Stimulated activated CD4-positive, alpha-beta T cell treated with anti-CD3 and anti-CD28 coated beads, Interleukin-12 subunit alpha, Interleukin-12 subunit beta, amount 100 ng/mL, for 4 hours (primary cell): ENCODE measurements around the gene POMZP3.
"Not testable (repeated sequence)": the region's sequence is repeated elsewhere in the genome, so short reads cannot be mapped to it uniquely, and the experiment has no call there.

Source experiments
- DNase-seq: peaks from one replicate; pipeline ENCODE4 v3.0.0-alpha.2; 2020

POMZP3 gene

GRCh38 chr7:76626989-76627642 lies at the start of gene POMZP3:
Gene POMZP3 (minus strand): TSS chr7:76627279. CDS start chr7:76626064, 1,215 bp downstream.
- peak; percentile 22 for DNase-seq

- DNase-seq: not testable (repeated sequence)
Measured at GRCh38 chr7:76675783-76676182, 48.7 kb upstream of the POMZP3 start.

GRCh38 chr7:76673346-76673745 lies 46.3 kb upstream of the POMZP3 start:
- DNase-seq: not testable (repeated sequence)

- not testable (repeated sequence) for DNase-seq
Measured at GRCh38 chr7:76659212-76659611, 32.1 kb upstream of the POMZP3 start.

GRCh38 chr7:76656425-76656824 lies 29.3 kb upstream of the POMZP3 start:
- not testable (repeated sequence) for DNase-seq

DNA sequence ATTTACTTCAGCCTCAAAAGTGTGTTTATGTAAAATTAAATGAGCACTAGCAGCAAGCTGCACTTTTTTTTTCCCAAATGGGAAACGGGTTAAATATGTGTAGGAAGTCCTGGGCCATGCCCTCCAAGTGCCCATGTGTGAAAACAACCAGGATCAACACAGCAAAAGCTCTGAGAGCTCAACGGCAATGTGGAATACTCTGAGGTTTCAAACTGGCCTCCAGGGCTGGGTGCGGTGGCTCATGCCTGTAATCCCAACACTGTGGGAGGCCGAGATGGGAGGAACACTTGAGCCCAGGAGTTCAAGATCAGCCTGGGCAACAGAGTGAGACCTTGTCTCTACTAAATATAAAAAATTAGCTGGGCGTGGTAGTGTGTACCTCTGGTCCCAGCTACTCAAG lies 15.5 kb upstream of the POMZP3 start:
- DNase-seq: not testable (repeated sequence)

DNA sequence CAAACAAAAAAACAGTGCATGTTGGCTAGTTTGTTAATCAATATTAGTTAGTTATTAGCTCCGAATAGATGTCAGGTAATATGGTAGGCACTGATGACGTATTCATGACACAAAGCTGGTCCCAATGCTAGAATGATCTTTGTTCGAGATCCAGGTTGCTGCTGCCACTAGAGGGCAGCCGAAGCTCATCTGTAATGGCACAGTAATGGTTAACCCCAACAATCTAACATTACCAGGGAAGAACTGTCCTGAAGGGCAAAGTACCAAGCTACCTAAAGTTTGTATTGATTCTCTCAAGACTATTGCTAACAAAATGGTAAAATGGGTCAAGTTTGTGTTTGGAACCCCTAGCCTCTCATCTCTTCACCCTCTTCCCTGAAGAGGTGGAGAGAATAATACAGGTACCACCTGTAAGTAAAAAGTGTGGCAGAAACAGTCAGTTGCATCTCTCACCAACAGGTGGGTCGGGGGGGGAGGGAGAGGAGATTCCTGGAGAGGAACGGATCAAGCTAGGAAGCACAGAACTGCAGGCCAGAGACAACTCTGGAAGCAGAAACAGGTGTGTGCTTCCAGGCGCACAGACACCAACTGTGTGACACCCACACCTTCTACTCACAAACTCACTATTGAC lies 10.1 kb upstream of the POMZP3 start:
- DNase-seq: not testable (repeated sequence)

DNA sequence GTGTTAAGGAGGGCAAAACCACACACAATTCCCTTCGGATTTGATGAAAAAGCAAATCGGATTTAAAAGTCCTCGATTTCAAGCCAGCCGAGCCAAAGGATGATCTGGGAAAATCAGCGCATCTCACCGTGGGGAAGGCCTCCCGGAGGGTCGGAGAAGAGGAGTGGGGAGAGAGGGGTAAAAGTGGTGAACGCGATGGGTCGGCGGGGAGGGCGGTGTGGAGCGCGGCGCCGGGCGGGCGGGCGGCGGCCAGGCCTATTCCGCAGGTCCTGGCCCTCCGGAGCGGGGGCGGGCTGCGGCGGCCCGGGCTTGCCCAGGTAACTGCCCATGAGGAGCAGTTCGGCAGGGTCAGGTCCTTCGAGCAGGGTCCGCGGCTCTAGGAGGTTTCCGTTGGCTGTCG lies 498 bp downstream of the POMZP3 start:
- not testable (repeated sequence) for DNase-seq

DNA sequence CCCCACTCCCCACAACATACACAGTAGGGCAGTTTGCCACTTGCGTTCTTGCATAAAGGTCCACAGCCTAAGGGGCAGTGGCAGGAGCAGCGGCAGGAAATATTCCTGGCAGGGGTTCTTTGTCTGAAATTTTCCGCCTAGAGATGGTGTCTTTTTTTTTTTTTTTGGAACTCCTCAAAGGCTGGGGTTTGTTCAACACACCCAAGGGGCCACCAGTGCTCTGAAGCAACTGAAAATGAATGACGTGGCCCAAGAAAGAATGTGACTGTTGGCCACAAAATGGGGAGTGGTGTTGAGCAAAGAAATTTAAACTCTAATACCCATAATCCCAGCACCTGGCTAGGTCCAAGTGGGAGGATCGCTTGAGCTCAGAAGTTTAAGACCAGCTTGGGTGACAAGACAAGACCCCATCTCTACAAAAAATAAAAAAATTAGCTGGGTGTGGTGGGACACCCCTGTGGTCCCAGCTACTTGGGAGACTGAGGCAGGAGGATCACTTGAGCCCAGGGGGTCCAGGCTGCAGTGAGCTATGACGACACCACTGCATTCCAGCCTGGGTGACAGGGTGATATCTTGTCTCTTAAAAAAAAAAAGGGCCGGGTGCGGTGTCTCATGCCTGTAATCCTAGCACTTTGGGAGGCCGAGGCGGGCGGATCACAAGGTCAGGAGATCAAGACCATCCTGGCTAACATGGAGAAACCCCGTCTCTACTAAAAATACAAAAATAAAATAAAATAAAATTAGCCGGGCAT lies 7.5 kb downstream of the POMZP3 start:
- DNase-seq: not testable (repeated sequence)

DNA sequence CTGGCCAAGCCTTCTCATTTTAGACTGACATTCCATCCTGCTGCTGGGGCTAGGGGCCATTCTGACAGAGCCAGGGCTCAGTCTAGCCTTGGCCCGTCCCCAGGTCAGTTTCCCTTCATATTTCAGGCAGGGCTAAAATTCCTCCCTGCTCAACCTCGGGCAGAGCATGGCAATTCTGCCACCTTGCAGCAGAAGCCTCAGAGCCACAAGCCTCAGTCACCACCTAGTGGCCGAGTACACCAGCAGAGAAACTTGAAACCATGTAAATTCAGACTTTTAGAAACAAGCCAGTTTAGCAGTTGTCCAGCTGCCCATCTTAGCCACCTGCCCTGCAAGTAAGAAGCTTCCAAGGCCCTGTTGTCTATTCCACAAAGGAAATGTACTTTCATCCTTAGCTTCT lies 13.3 kb downstream of the POMZP3 start:
- not testable (repeated sequence) for DNase-seq

DNA sequence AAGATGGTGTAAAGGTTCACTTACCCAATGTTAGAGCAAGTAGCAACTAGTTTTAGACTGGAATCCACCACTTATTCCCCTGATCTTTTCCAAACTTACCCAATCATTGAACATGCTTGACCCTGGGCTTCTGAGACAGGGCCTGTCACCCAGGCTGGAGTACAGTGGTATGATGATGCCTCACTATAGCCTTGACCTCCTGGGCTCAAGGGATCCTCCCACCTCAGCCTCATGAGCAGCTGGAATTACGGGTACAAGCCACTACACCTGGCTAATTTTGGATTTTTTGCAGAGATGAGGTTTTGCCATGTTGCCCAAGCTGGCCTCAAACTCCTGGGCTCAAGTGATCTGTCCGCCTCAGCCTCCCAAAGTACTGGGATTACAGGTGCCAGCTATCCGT lies 14.8 kb downstream of the POMZP3 start:
- not testable (repeated sequence) for DNase-seq

DNA sequence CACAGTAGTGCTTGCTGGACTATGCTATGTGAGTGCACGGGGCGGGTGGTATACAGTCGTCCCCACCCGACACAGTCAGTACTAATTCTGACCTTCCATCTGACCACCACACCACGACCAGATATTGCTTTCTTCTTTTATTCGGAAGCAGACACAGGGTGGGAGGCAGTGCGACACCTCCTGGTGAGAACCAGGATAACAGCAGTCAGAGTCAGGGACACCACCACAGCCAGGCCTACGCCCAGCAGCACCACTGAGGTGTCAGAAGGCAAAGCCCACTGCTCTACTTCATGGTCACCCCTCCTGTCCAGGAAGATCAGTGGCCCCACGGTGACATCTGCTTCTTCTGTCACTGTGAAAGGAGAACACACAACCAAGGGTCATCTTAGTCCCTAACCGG lies 17.2 kb downstream of the POMZP3 start:
- DNase-seq: not testable (repeated sequence)

DNA sequence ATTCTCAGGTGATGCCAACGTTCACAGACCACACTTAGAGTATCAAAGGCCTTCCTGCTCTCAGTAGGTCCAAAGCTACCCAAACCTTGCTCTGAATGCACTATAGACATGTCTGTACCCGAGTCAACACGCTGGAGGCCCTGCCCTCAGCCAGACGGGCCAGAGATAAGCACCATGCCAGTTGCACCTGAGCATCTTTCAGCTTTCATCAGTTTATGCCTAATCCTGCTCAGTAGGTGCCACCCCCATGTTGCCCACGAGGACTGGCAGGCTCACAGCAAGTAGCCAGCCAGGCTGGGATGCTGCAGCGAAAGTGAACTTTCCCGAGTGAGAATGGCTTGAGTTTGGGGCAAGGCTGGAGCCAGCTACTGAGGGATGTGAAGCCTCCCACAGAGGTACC lies 18.6 kb downstream of the POMZP3 start:
- DNase-seq: not testable (repeated sequence)

DNA sequence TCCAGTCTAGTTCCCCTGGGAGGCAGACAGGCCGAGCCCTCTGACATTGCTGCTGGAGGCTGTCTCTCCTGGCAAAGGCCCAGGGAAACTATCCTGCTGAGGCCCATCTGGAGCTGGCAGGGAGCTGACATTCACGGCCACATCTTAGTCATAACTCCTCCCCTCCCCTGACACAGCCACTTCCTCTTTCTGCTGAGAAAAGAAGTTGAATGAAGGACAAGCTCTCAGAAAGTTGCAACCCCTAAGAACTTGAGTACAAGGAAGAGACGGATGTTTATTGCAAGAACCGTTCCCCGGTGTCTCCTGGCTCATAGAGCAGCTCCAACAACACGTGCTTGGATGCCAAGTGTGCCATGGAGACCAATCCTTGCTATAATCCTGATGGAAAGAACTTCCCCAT lies 21.1 kb downstream of the POMZP3 start:
- peak; percentile 16 for DNase-seq

DNA sequence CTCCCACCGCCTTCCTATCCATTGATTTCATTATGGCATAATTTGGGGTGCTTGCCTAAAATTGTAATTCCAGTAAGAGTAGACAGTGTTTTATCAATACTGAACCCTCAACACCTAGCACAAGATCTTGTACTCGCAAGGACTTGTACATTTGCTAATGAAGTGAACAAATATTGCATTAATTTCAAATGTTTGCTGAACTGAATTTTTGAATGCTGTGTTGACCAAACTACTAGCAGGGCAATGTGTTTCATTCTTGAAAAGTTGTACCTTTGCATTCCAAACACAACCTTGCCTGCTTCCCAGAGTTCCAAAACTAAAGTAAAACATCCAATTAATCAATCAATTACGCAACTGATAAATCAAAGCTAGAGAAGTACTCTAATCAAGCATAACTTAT lies 26.4 kb downstream of the POMZP3 start:
- DNase-seq: not testable (repeated sequence)

GRCh38 chr7:76600116-76600482 lies 27.0 kb downstream of the POMZP3 start:
- not testable (repeated sequence) for DNase-seq

DNA sequence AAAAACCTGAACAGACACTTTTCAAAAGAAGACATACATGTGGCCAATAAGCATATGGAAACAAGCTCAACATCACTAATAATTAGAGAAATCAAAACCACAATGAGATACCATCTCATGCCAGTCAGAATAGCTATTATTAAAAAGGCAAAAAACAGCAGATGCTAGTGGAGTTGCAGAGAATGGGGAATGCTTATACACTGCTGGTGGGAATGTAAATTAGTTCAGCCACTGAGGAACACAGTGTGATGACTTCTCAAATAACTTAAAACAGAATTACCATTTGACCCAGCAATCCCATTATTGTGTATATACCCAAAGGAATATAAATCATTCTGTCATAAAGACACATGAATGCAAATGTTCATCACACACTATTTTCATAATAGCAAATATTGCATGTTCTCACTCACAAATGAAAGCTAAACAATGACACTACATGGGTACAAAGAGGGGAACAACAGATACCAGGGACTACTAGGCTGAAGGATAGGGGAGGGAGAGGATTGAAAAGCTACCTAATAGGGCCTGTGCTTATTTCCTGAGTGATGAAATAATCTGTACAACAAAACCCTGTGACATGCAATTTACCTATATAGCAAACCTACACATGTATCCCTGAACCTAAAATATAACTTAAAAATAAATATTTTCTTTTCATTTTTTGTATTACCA lies 28.4 kb downstream of the POMZP3 start:
- DNase-seq: not testable (repeated sequence)

DNA sequence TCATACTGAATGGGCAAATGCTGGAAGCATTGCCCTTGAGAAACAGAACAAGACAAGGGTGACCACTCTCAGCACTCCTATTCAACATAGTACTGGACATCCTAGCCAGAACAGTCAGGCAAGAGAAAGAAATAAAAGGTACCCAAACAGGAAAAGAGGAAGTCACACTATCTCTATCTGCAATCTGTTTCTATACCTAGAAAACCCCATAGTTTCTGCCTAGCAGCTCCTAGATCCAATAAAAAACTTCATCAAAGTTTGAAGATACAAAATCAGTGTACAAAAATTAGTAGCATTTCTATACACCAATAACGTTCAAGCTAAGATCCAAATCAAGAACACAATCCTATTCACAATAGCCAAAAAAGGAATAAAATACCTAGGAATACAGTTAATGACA lies 29.8 kb downstream of the POMZP3 start:
- DNase-seq: not testable (repeated sequence)

DNA sequence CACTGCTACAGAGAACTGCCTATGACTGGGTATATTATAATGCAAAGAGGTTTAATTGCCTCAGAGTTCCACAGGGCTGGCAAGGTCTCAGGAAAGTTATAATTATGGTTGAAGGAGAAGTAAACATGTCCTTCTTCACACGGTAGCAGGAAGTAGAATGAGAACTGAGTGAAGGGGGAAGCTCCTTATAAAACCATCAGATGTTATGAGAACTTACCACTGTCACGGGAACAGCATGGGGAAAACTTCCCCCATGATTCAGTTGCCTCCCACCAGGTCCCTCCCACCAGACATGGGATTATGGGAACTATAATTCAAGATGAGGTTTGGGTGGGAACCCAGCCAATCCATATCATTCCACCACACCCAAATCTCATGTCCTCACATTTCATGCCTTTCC lies 34.4 kb downstream of the POMZP3 start:
- DNase-seq: not testable (repeated sequence)

DNA sequence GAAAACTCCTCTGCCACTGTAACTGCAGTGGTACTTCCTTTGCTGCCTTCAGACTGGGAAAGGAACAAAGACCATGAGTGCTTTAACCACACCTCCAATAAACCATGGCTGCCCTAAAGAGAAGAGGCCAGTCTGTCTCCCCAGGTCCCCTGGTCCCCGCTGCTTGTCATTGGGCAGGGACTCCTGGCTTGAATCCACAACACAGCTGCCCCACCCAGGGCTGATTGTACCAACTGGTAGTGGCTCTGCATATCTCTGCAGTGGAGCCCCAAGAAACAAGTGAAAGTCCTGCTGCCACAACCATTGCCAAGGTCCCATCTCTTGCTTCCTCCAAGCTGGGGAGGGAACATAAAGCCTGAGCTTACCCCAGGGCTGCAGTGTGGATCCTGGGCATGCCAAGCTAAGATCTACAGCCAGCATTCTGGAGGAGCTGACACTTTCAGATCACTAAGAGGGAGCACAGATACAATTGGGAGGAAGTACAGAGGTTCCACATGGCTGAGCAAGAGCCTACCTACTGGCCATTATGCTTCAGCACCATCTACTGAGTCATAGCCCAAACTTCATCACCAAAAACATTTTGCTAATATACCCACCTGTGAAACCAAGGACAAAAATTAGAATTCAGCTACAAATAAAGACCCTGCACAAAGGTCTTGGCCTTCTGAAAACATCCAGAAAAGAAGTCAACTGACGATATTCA lies 35.3 kb downstream of the POMZP3 start:
- not testable (repeated sequence) for DNase-seq

- not testable (repeated sequence) for DNase-seq
Measured at GRCh38 chr7:76591033-76591432, 36.0 kb downstream of the POMZP3 start.

DNA sequence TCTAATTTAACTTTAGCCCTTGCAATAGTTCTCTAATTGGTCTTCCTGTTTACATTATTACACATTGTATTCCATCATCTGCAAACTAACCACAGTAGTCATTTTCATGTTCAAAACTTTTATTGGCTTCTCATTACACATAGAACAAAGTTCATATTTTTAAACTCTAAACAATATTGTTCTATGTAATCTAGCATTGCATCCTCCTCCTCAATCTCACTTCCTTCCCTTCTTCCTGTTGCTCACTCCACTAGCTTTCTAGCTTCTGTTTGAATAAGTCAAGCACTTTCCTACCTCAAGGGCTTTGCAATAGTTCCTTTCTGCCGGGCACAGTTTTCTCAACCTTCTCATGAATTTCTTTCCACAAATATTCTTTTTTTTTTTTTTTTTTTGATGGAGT lies 38.5 kb downstream of the POMZP3 start:
- not testable (repeated sequence) for DNase-seq
